GM18508 (cell line): ENCODE data around the gene CADPS2.

Experiments used
- ATAC-seq: cut with Tn5 transposase; IDR thresholded peaks from one replicate; pipeline ENCODE4 v1.9.1; 2021; ENCODE audit warnings: moderate number of reproducible peaks; ENCODE audit not compliant: insufficient read depth, unreplicated experiment

CADPS2 gene

GRCh38 chr7:122485856-122486255 lies 400.4 kb downstream of the CADPS2 start:
- ATAC-seq, result no peak

GRCh38 chr7:122482212-122482611 lies 404.0 kb downstream of the CADPS2 start:
- ATAC-seq, result no peak

- ATAC-seq, result no peak
These were observed 415.4 kb downstream of the CADPS2 start for GRCh38 chr7:122470859-122471258.

- no peak for ATAC-seq
These were observed 417.3 kb downstream of the CADPS2 start for GRCh38 chr7:122468945-122469344.

- ATAC-seq, result no peak
These were observed 418.4 kb downstream of the CADPS2 start for GRCh38 chr7:122467661-122468449.

- no peak for ATAC-seq
These were observed 421.0 kb downstream of the CADPS2 start for GRCh38 chr7:122465296-122465695.

GRCh38 chr7:122463631-122464030 lies 422.6 kb downstream of the CADPS2 start:
- no peak for ATAC-seq

- ATAC-seq, result no peak
These were observed 425.3 kb downstream of the CADPS2 start for GRCh38 chr7:122460936-122461335.

GRCh38 chr7:122457969-122458368 lies 428.3 kb downstream of the CADPS2 start:
- no peak for ATAC-seq

GRCh38 chr7:122457325-122457724 lies 428.9 kb downstream of the CADPS2 start:
- no peak for ATAC-seq

- ATAC-seq, result no peak
These were observed 431.3 kb downstream of the CADPS2 start for GRCh38 chr7:122454776-122455507.

GRCh38 chr7:122453432-122453831 lies 432.8 kb downstream of the CADPS2 start:
- no peak for ATAC-seq

- no peak for ATAC-seq
These were observed 437.2 kb downstream of the CADPS2 start for GRCh38 chr7:122448893-122449589.

- ATAC-seq, result no peak
These were observed 443.3 kb downstream of the CADPS2 start for GRCh38 chr7:122442929-122443328.

- ATAC-seq, result no peak
These were observed 447.8 kb downstream of the CADPS2 start for GRCh38 chr7:122438492-122438891.

- ATAC-seq, result no peak
These were observed 448.3 kb downstream of the CADPS2 start for GRCh38 chr7:122438006-122438405.

- ATAC-seq, result no peak
These were observed 452.5 kb downstream of the CADPS2 start for GRCh38 chr7:122433765-122434164.

- no peak for ATAC-seq
These were observed 455.6 kb downstream of the CADPS2 start for GRCh38 chr7:122430710-122431109.

- no peak for ATAC-seq
These were observed 456.3 kb downstream of the CADPS2 start for GRCh38 chr7:122429926-122430325.

GRCh38 chr7:122425731-122426130 lies 460.5 kb downstream of the CADPS2 start:
- no peak for ATAC-seq

- no peak for ATAC-seq
These were observed 462.7 kb downstream of the CADPS2 start for GRCh38 chr7:122423591-122423990.
